Measurements from ENCODE around the gene NAALAD2. TPM values are rescaled to one million over a fixed set of nuclear protein-coding genes. Genes with fewer than 3 reads are reported as not detected.

The NAALAD2 gene
- total RNA-seq = not detected in 2 replicates

DNA sequence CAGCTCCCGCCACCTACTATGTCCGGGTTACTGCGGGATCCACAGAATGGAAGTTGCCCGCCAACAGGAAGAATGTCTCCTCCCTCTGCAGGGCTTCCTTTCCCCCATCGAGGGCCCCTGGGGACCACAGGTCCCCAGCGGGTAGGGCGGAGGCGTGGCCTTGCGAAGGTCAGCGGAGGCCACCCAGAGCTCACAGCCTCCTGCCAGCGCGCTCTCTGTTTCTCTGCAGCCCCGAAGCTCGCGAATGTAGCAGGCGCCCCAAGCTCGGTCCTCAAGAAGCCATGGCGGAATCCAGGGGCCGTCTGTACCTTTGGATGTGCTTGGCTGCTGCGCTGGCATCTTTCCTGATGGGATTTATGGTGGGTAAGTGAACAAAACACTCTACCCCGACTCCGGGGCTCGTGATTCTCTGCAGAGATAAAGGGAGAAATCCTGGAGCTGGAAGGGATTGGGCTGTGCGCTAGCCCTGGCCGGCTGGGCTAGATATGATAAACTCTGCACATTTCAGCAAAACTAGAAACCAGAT, at the start of gene NAALAD2:
Gene NAALAD2 (plus strand): TSS at position 186 of the 526 bp plus-strand sequence. CDS start 96 bp downstream, at position 282.

DNA sequence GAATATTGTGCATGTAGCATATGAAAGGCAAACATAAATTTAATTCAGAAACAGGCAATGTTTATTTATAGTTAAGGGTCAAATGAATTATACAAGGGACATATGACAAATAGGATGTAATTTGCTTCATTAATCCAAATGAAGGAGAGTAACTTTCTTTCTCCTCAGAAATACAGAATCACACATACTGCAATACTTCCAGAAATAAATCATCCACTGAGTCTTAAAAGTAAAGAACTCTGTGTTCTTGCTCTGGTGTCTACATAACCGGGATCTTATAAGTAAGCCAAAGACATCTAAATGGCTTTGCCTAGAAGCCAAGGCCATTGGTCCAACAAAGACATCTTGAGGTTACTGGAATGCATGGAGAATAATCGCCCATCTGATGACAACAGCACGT, 48.8 kb upstream of the NAALAD2 start, which contains the start of gene UBTFL1:
Gene UBTFL1 (plus strand): TSS at position 301 of the 400 bp plus-strand sequence. CDS start 0 bp downstream, at position 301.

DNA sequence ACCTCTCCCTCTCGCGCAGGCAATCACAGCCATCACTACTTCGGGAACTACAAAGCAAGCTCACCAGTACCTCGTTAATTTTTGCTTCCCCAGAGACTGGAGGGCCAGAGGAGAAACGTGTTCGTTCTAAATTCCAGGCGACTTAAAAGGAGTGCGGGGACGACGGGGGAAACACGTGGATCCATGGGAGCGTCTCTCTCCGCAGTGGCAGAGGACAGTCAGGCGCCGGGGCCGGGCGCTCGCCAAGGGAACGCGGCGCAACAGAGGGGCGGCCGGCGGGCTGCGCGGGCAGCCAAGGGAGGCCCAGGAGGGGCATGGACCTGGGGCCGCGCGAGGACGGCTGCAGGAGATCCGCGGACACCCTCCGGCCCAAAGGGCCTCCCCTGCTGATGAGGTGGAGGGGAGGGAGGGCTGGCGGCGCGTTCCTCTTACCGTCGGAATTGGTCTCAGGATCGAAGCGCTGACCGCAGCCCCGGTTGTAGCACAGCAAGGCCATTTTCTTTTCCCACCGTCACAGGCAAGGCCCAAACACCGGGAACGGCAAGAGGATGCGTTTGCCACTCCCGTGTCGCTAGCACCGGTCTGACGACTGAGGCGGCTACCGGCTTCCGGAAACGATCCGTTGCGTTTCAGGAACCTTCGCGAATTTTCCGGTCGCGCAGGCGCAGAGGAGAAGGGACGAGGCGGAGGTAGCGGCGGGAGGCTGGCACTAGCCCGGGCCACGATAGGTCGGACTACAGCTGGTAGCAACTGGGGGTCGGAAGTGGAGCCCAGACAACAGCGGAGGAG, 88.2 kb downstream of the NAALAD2 start, which contains the start of gene CHORDC1:
Gene CHORDC1 (minus strand): TSS at position 591 of the 789 bp plus-strand sequence. CDS start 95 bp downstream, at position 496.

Other genes starting within 250 kb of the NAALAD2 start
- not detected in 2 replicates for gene TRIM49D1, start 212.4 kb upstream of the NAALAD2 start, total RNA-seq
- not detected in 2 replicates for gene TRIM49D2, start 210.6 kb upstream of the NAALAD2 start, total RNA-seq
- gene TRIM64, start 168.6 kb upstream of the NAALAD2 start, total RNA-seq = not detected in 2 replicates
- gene TRIM49C, start 103.6 kb upstream of the NAALAD2 start, total RNA-seq = not detected in 2 replicates
- not detected in 2 replicates for gene UBTFL1, start 48.7 kb upstream of the NAALAD2 start, total RNA-seq
- 13.9 and 41.0 TPM in 2 replicates for gene CHORDC1, start 88.4 kb downstream of the NAALAD2 start, total RNA-seq